ENCODE measurements around the gene MTF2.

The MTF2 gene

DNA sequence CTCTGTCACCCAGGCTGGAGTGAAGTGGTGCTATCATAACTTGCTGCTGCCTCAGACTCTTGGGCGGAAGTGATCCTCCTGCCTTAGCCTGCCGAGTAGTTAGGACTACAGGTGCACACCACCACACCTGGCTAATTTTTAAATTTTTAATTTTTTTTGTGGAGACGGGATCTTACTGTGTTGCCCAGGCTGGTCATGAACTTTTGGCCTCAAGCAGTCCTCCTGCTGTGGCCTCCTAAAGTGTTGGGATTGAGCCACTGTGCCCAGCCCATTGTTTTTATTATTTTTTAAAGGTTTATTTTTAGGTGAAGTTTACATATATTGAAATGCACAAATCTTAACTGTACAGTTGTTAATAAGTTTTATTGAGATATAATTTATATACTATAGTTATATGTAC, 3.2 kb downstream of the MTF2 start:
- DNase-seq (ENCODE audit: low read depth in 3 of 3): no peak

DNA sequence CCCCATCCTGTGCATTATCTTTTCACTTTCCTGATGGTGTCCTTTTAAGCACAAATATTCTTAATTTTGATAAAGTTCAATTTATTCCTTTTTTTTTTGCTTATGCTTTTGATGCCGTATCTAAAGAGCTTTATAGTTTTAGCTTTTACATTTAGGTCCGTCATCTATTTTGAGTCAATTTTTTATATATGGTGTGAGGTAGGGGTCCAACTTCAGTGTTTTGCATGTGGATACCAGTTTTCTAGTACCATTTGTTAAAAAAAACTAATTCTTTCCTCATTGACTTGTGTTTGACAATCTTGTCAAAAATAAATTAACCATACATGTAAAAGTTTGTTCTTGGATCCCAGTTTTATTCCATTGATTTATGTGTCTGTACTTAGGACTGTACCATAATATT, 4.9 kb downstream of the MTF2 start:
- DNase-seq (ENCODE audit: low read depth in 3 of 3): no peak

DNA sequence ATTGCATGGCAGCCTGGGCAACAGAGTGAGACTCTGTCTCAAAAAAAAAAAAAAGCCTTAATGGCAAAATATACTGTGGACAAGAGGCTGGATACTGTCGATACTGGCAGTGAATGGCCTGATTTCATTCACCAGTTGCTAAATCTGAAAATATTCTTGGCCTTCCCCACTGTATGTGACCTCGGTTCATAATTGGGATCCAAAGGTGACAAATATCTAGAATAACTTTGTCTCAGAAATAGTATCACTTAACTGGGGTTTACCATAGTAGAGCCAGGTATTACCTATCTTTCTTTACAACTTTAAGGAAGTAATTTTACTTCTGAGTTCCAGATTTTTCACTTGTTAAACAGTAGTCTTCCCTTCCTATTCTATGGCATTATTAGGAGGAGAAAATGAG, 8.4 kb downstream of the MTF2 start:
- DNase-seq (ENCODE audit: low read depth in 3 of 3): no peak

DNA sequence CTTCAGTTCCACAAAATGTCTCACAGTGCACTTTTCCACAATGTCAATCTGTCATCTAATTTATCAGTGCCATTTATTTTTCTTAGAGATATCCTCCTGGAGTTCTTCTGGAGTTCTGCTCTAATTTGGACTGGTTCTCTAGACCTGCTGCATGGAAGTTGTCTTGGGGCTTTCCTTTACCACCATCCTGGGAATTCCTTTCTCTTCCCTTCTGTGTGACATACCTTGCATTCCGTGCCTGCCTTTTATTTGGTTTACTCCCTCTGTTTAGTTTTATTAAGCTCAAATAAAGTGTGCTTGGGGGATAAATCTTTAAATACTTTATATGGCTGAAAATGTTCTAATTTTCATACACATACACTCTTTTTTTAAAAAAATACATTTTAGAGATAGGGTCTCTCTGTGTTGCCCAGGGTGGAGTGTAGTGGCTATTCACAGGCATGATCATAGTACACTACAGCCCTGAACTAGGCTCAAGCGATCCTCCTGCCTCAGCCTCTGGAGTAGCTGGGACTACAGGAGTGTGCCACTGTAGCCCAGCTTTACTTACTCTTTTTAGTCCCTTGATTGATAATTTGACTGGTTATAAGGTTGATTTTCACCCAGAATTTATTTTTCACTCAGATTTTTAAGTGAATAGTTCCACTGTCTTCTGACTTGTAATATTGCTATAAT, 14.4 kb downstream of the MTF2 start:
- no peak for DNase-seq (ENCODE audit: low read depth in 3 of 3)

GRCh38 chr1:93095804-93096585, 16.9 kb downstream of the MTF2 start:
- no peak for DNase-seq (ENCODE audit: low read depth in 3 of 3)

GRCh38 chr1:93102142-93102541, 23.1 kb downstream of the MTF2 start:
- DNase-seq (ENCODE audit: low read depth in 3 of 3): no peak

DNA sequence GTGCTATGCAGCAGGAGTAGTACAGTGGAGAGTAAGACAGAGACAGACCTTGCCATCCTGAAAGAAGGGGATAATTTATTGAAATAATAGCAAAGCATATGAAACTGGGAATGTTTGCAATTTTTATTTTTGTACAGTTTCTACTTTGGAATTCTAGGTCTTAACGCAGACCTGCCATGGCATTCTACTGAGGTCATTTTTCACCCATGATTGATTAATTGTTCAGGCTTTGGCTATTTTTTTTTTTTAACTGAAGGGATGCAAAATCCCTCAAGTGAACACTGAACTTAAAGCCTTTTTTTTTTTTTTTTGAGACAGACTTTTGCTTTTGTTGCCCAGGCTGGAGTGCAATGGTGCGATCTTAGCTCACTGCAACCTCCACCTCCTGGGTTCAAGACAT, 27.1 kb downstream of the MTF2 start:
- no peak for DNase-seq (ENCODE audit: low read depth in 3 of 3)

- no peak for DNase-seq (ENCODE audit: low read depth in 3 of 3)
Observed at GRCh38 chr1:93107395-93107794, 28.3 kb downstream of the MTF2 start.

GRCh38 chr1:93108335-93108734, 29.3 kb downstream of the MTF2 start:
- DNase-seq (ENCODE audit: low read depth in 3 of 3): no peak

- no peak for DNase-seq (ENCODE audit: low read depth in 3 of 3)
Observed at GRCh38 chr1:93109578-93109977, 30.5 kb downstream of the MTF2 start.

GRCh38 chr1:93111065-93111464, 32.0 kb downstream of the MTF2 start:
- no peak for DNase-seq (ENCODE audit: low read depth in 3 of 3)

GRCh38 chr1:93111561-93111960, 32.5 kb downstream of the MTF2 start:
- no peak for DNase-seq (ENCODE audit: low read depth in 3 of 3)

DNA sequence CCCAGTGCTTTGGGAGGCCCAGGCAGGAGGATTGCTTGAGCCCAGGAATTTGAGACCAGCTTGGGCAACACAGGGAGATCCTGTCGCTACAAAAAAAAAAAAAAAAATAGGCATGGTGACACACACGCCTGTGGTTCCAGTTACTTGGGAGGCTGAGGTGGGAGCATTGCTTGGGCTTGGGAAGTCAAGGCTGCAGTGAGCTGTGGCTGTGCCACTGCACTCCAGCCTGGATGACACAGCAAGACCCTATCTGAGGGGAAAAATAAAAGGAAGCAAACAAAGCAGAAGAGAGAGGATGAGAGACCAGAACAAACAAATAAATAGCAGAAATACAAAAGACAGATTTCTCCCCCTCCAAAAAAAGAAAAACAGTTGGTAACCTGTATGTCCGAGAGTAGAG, 34.0 kb downstream of the MTF2 start:
- no peak for DNase-seq (ENCODE audit: low read depth in 3 of 3)

GRCh38 chr1:93114391-93114790, 35.3 kb downstream of the MTF2 start:
- DNase-seq (ENCODE audit: low read depth in 3 of 3): no peak

DNA sequence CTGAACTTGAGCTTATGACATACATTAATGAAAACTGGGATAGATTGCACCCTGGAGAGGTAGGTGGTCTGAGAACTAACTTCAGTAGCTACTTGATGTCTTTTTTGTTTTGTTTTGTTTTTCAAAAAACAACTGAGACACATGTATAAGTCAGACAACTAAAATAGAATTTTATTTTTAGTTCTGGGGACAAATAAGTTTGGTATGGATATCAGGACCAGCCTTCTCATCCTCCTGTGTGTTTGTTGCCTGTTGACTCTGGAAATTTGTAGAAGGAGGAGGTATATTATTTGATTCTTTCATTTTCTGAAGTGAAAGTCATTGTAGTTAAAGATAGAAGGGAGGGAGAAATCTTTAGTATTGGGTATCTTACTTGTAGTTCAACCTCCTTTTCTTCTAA, 41.5 kb downstream of the MTF2 start:
- DNase-seq (ENCODE audit: low read depth in 3 of 3): no peak

- no peak for DNase-seq (ENCODE audit: low read depth in 3 of 3)
Observed at GRCh38 chr1:93123201-93123783, 44.2 kb downstream of the MTF2 start.

DNA sequence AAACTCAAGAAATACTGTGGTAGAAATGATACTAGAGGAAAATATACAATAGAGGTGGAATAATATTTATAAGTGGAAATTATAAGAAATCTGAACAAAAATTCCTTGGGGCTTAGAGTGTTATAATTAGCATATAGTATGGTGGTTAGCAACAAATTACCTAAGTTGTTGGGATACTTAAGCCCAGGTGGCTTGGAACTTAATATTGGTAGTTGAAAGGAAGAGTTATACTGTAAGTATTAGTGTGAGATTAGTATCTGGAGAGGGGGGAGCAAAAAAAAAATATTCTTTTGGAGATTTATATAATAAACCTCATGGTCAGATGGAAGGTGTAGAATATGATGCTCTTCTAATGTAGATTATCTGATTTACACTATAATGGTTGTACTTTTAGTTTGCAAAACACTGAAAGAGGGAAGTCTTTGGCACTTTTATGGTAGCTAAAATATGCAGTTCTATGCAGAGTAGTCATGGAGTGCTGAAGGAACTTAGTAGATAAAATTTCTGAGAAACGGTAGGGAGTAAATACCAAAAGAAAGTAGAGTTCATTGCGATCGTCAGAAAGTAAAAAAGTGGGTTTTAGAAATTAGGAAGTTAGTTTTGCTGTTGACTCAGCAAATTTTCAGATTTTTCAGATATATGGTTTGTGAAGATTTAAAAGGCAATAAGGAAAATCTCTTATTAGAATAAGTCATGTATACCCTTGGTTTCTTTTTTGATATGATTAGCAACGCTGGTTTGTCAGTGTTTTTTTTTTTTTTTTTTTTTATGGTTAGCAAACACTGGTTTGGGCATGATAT, 45.7 kb downstream of the MTF2 start:
- DNase-seq (ENCODE audit: low read depth in 3 of 3): no peak

- no peak for DNase-seq (ENCODE audit: low read depth in 3 of 3)
Observed at GRCh38 chr1:93129507-93130099, 50.5 kb downstream of the MTF2 start.

- DNase-seq (ENCODE audit: low read depth in 3 of 3): no peak
Observed at GRCh38 chr1:93132638-93133037, 53.6 kb downstream of the MTF2 start.

DNA sequence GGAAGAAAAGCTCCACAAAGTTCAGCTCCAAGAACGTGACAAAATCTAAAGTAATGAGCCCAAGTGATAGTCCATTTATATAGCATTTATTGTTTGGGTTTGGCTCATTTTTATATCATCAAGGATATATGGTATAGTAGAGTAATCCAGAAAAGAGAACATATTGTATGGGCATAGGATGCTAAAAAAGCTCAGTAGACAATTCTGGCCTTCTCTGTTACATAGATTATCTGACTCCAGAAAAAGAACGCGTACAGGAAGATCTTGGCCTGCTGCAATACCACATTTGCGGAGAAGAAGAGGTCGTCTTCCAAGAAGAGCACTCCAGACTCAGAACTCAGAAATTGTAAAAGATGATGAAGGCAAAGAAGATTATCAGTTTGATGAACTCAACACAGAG, 57.4 kb downstream of the MTF2 start:
- DNase-seq (ENCODE audit: low read depth in 3 of 3): no peak

DNA sequence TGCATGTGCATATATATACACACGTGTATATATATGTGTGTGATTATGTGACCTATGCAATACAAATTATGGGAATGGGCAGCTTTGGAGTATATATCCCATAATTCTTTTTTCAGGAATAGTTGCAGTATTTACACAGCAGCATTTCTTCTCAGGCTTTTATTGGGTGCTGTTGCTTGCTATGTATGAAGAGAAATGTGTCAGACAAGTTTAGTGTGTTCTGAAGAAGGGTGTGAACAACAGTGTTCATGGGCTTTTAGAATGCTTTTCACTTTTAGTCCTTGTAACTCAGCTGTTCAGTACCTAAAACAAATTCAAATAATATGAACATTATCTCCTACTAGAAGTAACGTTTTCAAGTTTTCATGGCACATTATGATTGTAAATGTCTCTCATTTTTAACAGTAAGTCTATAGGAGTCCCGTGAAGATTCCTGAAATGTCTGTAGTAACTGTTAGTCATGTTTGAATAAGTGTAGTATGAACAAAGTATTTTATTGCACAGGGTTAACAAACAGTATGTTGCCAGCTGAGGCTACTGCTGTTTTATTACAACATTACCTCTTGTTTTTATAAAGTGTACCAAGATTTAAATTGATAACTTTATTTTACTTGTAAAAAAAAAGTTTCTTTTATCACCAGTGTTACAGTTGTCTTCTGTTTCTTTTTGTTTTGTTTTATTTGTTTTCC, 58.7 kb downstream of the MTF2 start:
- DNase-seq (ENCODE audit: low read depth in 3 of 3): no peak

Data from stimulated activated CD4-positive, alpha-beta T cell treated with anti-CD3 and anti-CD28 coated beads, TNF-alpha, amount 100 ng/mL, for 4 hours (primary cell).